GM21786 (cell line): ENCODE data around the gene TMEM135.

Source experiments
- ATAC-seq: cut with Tn5 transposase; IDR thresholded peaks from one replicate; pipeline ENCODE4 v1.9.1; 2021; ENCODE audit not compliant: unreplicated experiment

Gene TMEM135

DNA sequence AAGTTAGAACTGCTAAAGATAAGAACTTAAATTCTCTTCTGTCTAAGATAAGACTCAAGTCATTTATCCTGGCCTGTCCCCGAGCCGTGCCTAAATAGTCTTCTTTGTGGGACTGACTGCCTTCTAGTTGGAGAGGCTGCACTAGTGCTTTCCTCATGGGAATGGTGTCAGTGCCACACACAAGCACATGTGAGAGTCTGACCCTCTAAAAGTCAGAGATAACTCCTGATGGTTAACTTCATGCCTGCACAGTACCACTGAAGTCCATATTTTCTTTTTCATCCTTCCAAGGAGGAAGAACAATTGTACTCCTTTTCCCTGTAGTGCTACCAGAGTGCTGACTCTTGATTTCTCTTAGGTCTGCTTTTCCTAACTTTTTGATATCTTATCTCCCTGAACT, 309.7 kb downstream of the TMEM135 start:
- no peak for ATAC-seq

- no peak for ATAC-seq
These were observed 310.1 kb downstream of the TMEM135 start for GRCh38 chr11:87347854-87348253.

DNA sequence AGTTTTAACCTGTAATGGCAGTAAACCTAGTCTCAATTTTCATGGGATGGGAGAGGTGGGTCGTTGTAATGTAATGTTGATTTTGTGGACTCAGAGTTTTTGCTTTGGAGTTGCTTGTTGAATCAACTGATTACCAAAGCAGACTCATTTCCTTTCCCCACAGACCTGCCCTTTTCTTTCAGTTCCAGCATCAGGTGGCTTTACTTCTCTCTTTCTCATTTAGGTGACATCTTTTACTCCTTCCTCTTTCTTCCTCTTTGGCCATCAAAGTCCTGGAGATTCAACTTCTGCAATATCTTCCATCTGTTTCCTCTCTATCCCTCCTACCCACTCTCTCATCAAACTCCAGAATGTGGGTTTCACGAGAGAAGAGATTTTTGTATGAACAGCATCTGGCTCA, 313.9 kb downstream of the TMEM135 start:
- no peak for ATAC-seq

GRCh38 chr11:87352759-87353707, 315.3 kb downstream of the TMEM135 start:
- ATAC-seq = peak; percentile 91

DNA sequence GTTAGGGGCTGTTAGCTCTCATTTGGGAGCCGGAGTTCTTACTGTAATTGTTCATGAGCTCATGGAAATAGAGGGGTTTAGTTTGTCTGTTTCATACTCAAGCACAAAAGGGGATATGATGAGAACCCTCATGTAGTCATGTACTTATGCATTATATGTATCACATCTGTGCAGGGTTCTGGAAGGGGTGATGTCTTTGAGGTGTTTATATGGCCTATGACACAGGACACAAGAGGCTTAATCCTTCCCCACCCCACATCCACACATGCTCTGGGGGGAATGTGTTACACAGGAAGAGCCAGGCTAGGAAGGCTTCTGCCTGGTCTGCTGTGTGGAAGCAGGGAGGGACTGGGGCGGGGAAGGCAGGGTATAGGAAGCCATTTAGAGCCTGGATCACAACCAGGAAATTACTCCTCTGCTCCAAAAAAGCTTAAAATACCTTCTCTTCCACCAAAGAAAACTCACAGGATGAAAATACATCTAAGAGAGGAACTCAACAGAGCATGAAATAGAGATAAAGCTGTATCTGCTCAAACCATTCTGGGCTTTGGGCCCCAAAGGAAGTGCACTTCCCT, 316.1 kb downstream of the TMEM135 start:
- no peak for ATAC-seq

GRCh38 chr11:87355596-87355995, 317.9 kb downstream of the TMEM135 start:
- ATAC-seq = no peak

DNA sequence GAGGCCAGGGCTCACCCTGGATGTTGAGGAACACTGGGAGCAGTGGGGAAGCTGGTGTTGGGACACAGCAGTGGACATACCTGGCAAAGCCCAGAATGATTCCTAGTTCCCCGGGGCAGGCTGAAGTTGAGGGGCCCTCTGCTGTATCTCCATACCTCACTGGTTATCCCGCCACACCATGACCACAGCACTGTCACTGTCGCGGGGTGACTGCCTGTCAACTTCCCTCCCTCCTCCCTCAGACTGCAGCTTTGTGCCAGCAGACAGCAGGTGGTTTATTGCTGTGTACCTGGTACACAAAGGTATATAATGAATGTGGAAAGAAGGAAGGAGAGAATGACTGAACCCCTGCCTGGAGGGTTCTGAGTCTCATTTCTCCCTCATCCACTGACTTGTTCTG, 318.7 kb downstream of the TMEM135 start:
- ATAC-seq = no peak

DNA sequence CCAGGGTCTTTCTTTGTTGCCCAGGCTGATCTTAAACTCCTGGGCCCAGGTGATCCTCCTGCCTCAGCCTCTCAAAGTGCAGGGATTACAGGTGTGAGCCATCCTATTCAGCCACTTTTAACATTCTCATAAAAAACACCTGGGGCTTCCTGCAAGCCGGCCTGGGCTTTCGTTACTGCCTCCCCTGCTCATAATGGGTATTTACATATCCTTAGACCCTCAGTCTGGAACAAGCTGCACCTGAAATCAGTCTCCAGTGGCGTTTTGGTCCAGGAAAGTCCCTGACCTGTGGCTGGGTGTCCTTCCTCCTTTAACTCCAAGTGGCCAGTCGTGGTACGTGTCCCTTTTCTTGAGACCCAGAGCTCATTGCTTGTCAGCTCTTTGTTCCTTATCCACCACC, 320.7 kb downstream of the TMEM135 start:
- no peak for ATAC-seq

GRCh38 chr11:87359401-87359800, 321.7 kb downstream of the TMEM135 start:
- ATAC-seq = no peak

GRCh38 chr11:87361891-87362290, 324.2 kb downstream of the TMEM135 start:
- no peak for ATAC-seq

DNA sequence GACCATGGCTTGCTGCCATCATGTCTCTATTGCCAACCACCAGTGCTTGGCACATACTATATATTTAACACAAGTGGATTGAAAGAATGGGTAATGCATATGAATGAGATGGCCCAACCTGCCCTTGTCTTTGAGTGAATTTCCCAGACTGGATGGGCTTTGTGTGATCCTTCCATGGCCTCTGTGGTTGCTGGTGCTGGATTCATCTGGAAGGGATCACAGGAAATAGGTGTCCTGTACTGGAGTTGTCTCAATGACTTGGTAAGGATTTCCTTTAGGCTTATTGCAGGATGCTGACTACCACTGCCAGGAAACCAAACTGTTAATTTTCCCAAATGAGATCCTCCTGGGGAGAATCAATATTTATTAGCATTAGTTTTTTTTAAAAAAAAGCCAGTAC, 328.6 kb downstream of the TMEM135 start:
- no peak for ATAC-seq

DNA sequence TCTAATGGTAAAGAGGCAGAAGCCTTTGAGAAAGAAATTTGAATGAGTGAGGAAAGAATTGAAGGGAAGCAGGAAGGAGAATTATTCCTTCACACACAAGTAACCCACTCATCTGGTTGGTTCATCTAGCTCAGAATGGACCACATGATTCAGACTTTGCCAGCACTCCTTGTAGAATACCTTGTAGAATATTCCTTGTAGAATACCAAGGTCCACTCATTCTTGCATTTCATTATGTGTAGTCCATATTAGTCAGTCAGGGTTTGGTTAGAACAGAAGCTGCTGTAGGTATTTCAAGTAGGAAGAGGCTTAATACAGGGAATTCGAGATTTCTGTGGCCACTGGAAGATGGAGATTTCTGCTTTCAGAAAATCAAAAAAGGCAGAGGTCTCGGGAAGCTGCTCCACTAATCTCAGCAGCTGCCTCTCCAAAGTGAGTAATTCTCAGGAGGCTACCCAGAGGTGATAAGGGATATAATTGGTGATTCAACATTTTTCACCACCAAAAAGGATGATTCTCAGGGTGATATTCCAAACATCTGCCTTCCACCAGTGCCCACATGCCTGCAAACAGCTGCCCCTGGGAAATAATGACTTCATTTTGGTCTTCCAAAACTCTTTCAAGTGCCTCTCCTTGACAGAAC, 329.1 kb downstream of the TMEM135 start:
- ATAC-seq = no peak

DNA sequence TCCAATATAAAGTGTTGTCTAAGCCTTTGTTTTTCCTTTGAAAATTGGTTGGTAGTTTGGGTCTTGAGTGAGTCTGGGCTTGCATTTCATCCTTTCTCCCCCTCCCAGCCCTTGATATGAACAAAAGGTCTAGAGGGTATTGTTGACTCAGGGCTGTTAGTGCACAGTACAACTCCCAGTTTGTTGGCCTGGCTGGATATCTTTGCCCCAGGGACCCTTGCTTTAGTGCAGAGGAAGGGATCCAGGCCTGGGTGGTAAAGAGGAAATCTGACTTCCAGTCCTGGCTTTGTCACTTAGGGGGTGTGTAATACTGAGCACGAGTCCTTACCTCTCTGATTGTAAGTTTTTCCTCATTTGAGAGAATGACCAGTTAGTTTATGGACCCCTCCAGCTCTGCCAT, 330.4 kb downstream of the TMEM135 start:
- no peak for ATAC-seq

DNA sequence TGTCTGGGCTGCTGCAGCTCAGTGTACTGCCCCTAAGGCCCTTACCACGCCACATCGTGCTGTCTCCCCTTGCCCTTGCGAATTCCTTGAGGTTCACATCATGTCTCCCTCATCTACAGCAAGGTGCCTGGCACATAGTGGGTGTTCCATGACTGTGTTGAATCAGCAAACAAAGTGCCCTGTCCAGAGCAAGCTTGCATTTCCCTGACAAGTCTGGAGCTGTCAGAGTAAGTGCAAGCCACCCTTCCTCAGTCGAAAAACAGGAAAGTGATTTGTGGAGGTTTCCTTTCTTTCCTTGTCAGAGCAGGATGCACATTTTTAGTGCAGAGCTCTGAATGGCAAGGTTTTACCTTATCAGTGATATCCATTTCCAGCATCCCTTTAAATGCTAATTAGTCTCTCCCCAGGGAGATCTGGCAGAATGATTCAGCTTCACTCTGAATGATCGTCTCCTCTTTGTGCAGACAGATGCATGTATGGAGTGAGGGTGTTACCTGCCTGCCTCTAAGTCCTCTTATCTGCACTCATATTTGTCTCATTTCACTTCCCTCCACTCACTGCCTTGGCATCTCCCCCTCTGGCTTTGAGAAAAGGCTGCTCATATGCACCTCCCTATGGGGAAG, 331.2 kb downstream of the TMEM135 start:
- ATAC-seq = no peak

- ATAC-seq = no peak
These were observed 332.2 kb downstream of the TMEM135 start for GRCh38 chr11:87369888-87370287.

GRCh38 chr11:87372065-87372464, 334.3 kb downstream of the TMEM135 start:
- no peak for ATAC-seq
